HepG2 (cell line): ENCODE measurements around the gene HOXA5.

Experiments used
- GLI4 ChIP-seq: sonication (generic); formaldehyde crosslinking; IDR thresholded peaks from 2 replicates; pipeline ENCODE4 v1.5.1; 2020; ENCODE audit warnings: missing genetic modification reagents, mild to moderate bottlenecking, moderate library complexity, borderline replicate concordance
- HNRNPUL1 ChIP-seq: fragments of 200-400 bp; formaldehyde crosslinking; IDR thresholded peaks from 2 replicates; pipeline ENCODE4 v1.6.1; 2017; ENCODE audit warnings: low read depth, mild to moderate bottlenecking, low read length, moderate library complexity
- POLR2A ChIP-seq, 2 experiments: IDR thresholded peaks; 2 replicates each; pipeline ENCODE4 v1.6.1; 2011; ENCODE audit warnings: low read depth in 2 of 2, low read length in 2 of 2, mild to moderate bottlenecking in 1 of 2, moderate library complexity in 1 of 2; ENCODE audit not compliant: insufficient read depth in 1 of 2
- POLR2AphosphoS5 ChIP-seq: IDR thresholded peaks from 2 replicates; pipeline ENCODE4 v1.6.1; 2012; ENCODE audit warnings: low read depth, low read length
- ZFP82 ChIP-seq: sonication (generic); formaldehyde crosslinking; IDR thresholded peaks from 2 replicates; pipeline ENCODE4 v1.5.1; 2020; ENCODE audit warnings: mild to moderate bottlenecking, missing genetic modification reagents, borderline replicate concordance

DNA sequence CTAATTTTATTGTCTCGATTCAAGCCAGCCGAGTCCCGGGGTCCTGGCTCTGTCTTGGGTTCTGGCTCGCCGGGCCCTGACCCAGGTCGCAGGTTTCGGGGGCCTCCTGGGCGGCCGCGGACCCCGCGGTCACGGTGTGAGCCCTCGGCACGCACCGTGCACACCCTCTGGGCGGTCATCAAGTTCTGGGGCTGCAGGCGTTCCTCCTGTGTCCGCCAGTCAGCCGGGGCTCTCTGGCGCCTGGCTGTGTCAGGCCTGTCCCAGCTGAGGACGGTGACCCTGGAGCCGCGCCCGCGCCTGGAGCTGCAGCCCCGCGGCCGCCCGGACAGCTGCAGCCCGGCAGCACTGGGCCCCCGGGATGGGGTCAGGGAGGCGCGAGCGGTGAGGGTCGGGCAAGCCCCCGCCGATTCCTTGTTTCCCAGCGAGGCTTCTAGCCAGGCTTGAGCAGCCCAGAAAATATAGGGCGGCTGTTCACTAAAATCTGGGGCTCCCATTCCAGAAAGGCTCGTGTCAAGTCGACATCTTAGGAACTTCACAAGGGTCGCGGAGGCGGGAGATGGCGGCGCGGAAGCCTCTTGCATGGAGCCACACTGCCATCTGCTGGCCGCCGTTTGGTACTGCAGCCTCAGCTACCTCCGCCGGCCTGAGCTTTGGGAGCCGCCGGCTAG, 17.2 kb upstream of the HOXA5 start:
- TF ChIP-seq ZFP82 (no peak; the same call in 1 of the 2 replicates), POLR2A (IDR thresholded peaks at IDR 0.05; ENCODE audit: insufficient read depth in 1 of 2, low read depth in 2 of 2, low read length in 2 of 2) (no peak), HNRNPUL1 (no peak), POLR2AphosphoS5 (no peak), GLI4 (CRISPR knock-in tag) (no peak)
